HEK293T (cell line): Measurements from ENCODE around the gene EBF3.

Source experiments
- CTCF ChIA-PET: fragments of 350-600 bp; formaldehyde crosslinking; extraction: SDS; loops from one replicate; lab custom pipeline; 2021; ENCODE audit warnings: antibody characterized with exemption, inconsistent platforms; lab: Yijun Ruan, JAX
- POLR2A ChIA-PET: fragments of 350-600 bp; formaldehyde crosslinking; extraction: SDS; loops from one replicate; lab custom pipeline; 2020; ENCODE audit warnings: antibody characterized with exemption, inconsistent platforms; lab: Yijun Ruan, JAX
- DNase-seq: peaks from one replicate; pipeline ENCODE4 v3.0.0; 2012; ENCODE audit warnings: mixed read lengths; ENCODE audit errors: extremely low spot score
- ARNT ChIP-seq: fragments of 450-650 bp; IDR thresholded peaks from 2 replicates; pipeline ENCODE4 v1.6.1; 2017; ENCODE audit warnings: mild to moderate bottlenecking
- BHLHE40 ChIP-seq: fragments of 450-650 bp; IDR thresholded peaks from 2 replicates; pipeline ENCODE4 v1.6.1; 2016; ENCODE audit warnings: mild to moderate bottlenecking, moderate library complexity, borderline replicate concordance
- CTBP1 ChIP-seq: fragments of 450-650 bp; IDR thresholded peaks from 2 replicates; pipeline ENCODE4 v1.6.1; 2016; ENCODE audit warnings: borderline replicate concordance
- ELF4 ChIP-seq: fragments of 450-650 bp; IDR thresholded peaks from 2 replicates; pipeline ENCODE4 v1.6.1; 2017; ENCODE audit warnings: antibody characterized with exemption
- FOXA1 ChIP-seq: fragments of 450-650 bp; IDR thresholded peaks from 2 replicates; pipeline ENCODE4 v1.6.1; 2016; ENCODE audit warnings: mild to moderate bottlenecking
- FOXK2 ChIP-seq: fragments of 450-650 bp; IDR thresholded peaks from 2 replicates; pipeline ENCODE4 v1.6.1; 2016; ENCODE audit warnings: mild to moderate bottlenecking
- FOXM1 ChIP-seq: fragments of 450-650 bp; IDR thresholded peaks from 2 replicates; pipeline ENCODE4 v1.6.1; 2017; ENCODE audit warnings: mild to moderate bottlenecking, borderline replicate concordance
- HDGF ChIP-seq: fragments of 450-650 bp; IDR thresholded peaks from 2 replicates; pipeline ENCODE4 v1.6.1; 2017; ENCODE audit warnings: antibody characterized with exemption, borderline replicate concordance
- L3MBTL2 ChIP-seq: fragments of 450-650 bp; conservative IDR thresholded peaks from 2 replicates; pipeline ENCODE4 v1.6.1; 2016; ENCODE audit warnings: mild to moderate bottlenecking
- LEF1 ChIP-seq: fragments of 450-650 bp; IDR thresholded peaks from 2 replicates; pipeline ENCODE4 v1.6.1; 2017; ENCODE audit warnings: mild to moderate bottlenecking, borderline replicate concordance
- NFRKB ChIP-seq: fragments of 450-650 bp; IDR thresholded peaks from 2 replicates; pipeline ENCODE4 v1.6.1; 2016; ENCODE audit warnings: mild to moderate bottlenecking, moderate library complexity
- PKNOX1 ChIP-seq: fragments of 450-650 bp; IDR thresholded peaks from 2 replicates; pipeline ENCODE4 v1.6.1; 2016
- SP1 ChIP-seq: fragments of 450-650 bp; IDR thresholded peaks from 2 replicates; pipeline ENCODE4 v1.6.1; 2017
- SUZ12 ChIP-seq: fragments of 450-650 bp; IDR thresholded peaks from 2 replicates; pipeline ENCODE4 v1.6.1; 2016; ENCODE audit warnings: mild to moderate bottlenecking
- TARDBP ChIP-seq: fragments of 450-650 bp; IDR thresholded peaks from 2 replicates; pipeline ENCODE4 v1.6.1; 2016
- ZNF384 ChIP-seq: fragments of 450-650 bp; IDR thresholded peaks from 2 replicates; pipeline ENCODE4 v1.6.1; 2016

Gene EBF3

GRCh38 chr10:129843131-129843541, 120.9 kb downstream of the EBF3 start:
- CTCF ChIA-PET, result no interaction called here
- POLR2A ChIA-PET, result no interaction called here

GRCh38 chr10:129842031-129842430, 122.0 kb downstream of the EBF3 start:
- no peak for DNase-seq
- TF ChIP-seq CTBP1 (no peak), FOXA1 (no peak), LEF1 (no peak), PKNOX1 (no peak), FOXK2 (no peak), FOXM1 (no peak), TARDBP (no peak), L3MBTL2 (no peak), SUZ12 (no peak), ELF4 (no peak), BHLHE40 (no peak), NFRKB (no peak)
- ChIA-PET CTCF (no interaction called here), POLR2A (no interaction called here)

More at GRCh38 chr10:129843131-129843541, 120.9 kb downstream of the EBF3 start:
- no peak for TF ChIP-seq TARDBP
- TF ChIP-seq FOXA1, result no peak
- no peak for TF ChIP-seq PKNOX1
- TF ChIP-seq FOXM1, result no peak
- TF ChIP-seq ARNT, result no peak
- no peak for TF ChIP-seq ELF4
- TF ChIP-seq L3MBTL2, result no peak
- no peak for TF ChIP-seq BHLHE40
- TF ChIP-seq CTBP1, result no peak
- no peak for TF ChIP-seq SUZ12
- TF ChIP-seq FOXK2, result no peak
- TF ChIP-seq LEF1, result no peak
- no peak for TF ChIP-seq HDGF
- no peak for TF ChIP-seq NFRKB
- DNase-seq, result no peak

DNA sequence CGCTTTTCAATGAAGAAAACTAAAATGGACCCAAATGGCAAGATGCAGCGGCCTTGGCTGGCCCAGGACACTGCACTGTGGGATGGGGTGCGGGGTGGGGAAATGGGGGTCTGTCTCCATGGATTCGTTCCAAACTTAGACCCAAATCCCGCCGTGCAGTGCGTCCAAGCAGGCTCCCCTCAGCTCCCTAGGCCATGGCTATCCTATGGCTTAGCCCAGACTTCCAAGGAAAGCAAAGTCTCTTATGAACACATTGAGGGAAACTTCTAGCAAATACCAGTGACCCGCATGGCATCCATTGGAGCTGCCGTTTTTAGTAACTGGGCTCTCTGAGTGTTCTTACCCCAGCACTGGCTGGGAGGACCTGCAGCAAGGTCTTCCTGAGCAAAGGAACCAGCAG, 122.5 kb downstream of the EBF3 start:
- POLR2A ChIA-PET, result no interaction called here
- TF ChIP-seq SP1 (no peak), FOXM1 (no peak), ELF4 (no peak), L3MBTL2 (no peak), CTBP1 (no peak), BHLHE40 (no peak), TARDBP (no peak), PKNOX1 (no peak), ARNT (no peak), SUZ12 (no peak), ZNF384 (no peak)
- no peak for DNase-seq
- CTCF ChIA-PET, result interaction anchor here (0.6 kb wide), 1 partner anchor 164 kb away, joined by 3 read pairs; no protein-coding TSS in a partner anchor

GRCh38 chr10:129841071-129841470, 123.0 kb downstream of the EBF3 start:
- CTCF ChIA-PET, result interaction anchor here (0.6 kb wide), 1 partner anchor 164 kb away, joined by 3 read pairs; no protein-coding TSS in a partner anchor
- POLR2A ChIA-PET, result no interaction called here
- TF ChIP-seq CTBP1 (no peak), SUZ12 (no peak), LEF1 (no peak), ARNT (no peak), FOXM1 (no peak), TARDBP (no peak), PKNOX1 (no peak), HDGF (no peak), NFRKB (no peak), FOXA1 (no peak), SP1 (no peak), FOXK2 (no peak), ELF4 (no peak)
- DNase-seq, result no peak

DNA sequence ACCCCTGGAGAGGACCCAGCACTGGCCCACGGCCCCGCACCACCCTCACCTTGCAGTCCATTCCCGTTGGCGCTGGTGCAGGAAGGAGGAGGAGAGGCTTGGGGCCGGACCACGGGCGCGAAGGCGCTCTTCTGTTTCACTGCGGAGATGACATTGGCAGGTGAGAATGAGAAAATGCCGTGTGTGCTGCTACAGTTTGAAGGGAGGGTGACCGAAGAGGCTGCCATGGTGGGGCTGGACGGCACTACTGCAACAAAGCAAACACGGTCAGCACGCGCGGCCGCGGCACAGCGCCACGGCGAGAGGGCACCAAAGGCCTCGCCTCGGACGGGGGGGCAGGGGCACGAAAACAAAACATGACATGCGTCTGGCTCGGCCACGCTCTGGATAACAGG, 123.9 kb downstream of the EBF3 start:
- ChIA-PET CTCF (no interaction called here), POLR2A (no interaction called here)
- TF ChIP-seq L3MBTL2 (no peak), NFRKB (no peak), FOXM1 (no peak), CTBP1 (no peak), SUZ12 (no peak), PKNOX1 (no peak), BHLHE40 (no peak), FOXA1 (no peak), HDGF (no peak), ELF4 (no peak), SP1 (no peak), FOXK2 (no peak), ZNF384 (no peak), LEF1 (no peak), ARNT (no peak), TARDBP (no peak)
- DNase-seq, result no peak
